ENCODE measurements around the gene ZBTB32.

- TF ChIP-seq CTCF (IDR thresholded peaks at IDR 0.05) (peak; percentile 84 to 97 (median 95)), POLR2AphosphoS5 (IDR thresholded peaks at IDR 0.05) (peak in 1 of 3 donors; percentile 40), POLR2A (IDR thresholded peaks at IDR 0.05) (no peak)
These were observed 10.3 kb upstream of the ZBTB32 start for GRCh38 chr19:35693835-35694599.

Measured in breast epithelium (tissue), 3 donors.